ENCODE measurements around the gene PRKRA.

GRCh38 chr2:178420463-178420999 lies 30.4 kb downstream of the PRKRA start:
- no peak for TF ChIP-seq JUN (IDR thresholded peaks at IDR 0.05; ENCODE audit: borderline replicate concordance, insufficient read depth, insufficient read length, low read depth)
- no peak for TF ChIP-seq CTCF (IDR thresholded peaks at IDR 0.05; ENCODE audit: extremely low read depth in 1 of 2, insufficient read depth in 1 of 2, low read depth in 1 of 2, low read length in 2 of 2)
- TF ChIP-seq FOS (IDR thresholded peaks at IDR 0.05; ENCODE audit: borderline replicate concordance, insufficient read depth, low read length) = no peak

Measured in endothelial cell of umbilical vein (primary cell).